HUDEP-2 (cell line): ENCODE measurements around the gene CDC42BPG.

Experiments used
- DNase-seq, 76 experiments: peaks; one replicate each; lab custom pipeline; 2025; ENCODE audit not compliant: unreplicated experiment in 76 of 76; lab: John Stamatoyannopoulos, UW

The CDC42BPG gene

DNA sequence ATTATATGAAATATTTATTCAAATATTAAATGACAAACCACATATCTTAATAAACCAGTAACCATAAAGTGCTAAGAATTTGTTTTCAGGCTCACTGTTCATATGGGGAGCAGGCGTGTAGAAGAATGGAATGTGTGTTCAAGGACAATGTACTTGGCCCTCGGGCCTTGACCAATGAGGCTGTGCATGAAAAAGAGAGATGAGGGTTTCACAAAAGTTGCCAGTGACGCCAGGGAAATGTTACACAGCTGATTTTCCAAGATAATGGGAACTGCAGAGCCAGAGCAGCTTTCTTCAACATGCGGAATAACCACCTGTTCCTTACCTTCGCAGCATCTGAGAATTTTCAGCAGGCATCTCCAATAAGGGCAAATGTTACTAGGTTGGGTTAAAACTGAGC, 70.3 kb downstream of the CDC42BPG start:
- DNase-seq, result no peak
